DOHH2 (cell line): ENCODE measurements around the gene RAB5B.

Experiments used
- H3F3A ChIP-seq: fragments of 200-600 bp; sonication (generic), shearing (Covaris generic); 2 replicates; pipeline ENCODE4 v1.6.0; 2016; ENCODE audit warnings: antibody characterized with exemption, mild to moderate bottlenecking; ENCODE audit not compliant: control insufficient read depth, insufficient read depth
- H3K27ac ChIP-seq: fragments of 200-600 bp; sonication (generic); 2 replicates; pipeline ENCODE4 v1.5.1; 2014; ENCODE audit warnings: low read depth, mild to moderate bottlenecking, low read length, moderate library complexity
- H3K27me3 ChIP-seq: fragments of 200-600 bp; sonication (generic); 2 replicates; pipeline ENCODE4 v1.6.1; 2014; ENCODE audit warnings: mild to moderate bottlenecking, low read length, mixed read lengths; ENCODE audit not compliant: control insufficient read depth
- H3K36me3 ChIP-seq: fragments of 200-600 bp; sonication (generic); 2 replicates; pipeline ENCODE4 v1.6.1; 2014; ENCODE audit warnings: mild to moderate bottlenecking, low read length, moderate library complexity, mixed read lengths; ENCODE audit not compliant: control insufficient read depth
- H3K4me1 ChIP-seq: fragments of 200-600 bp; sonication (generic); 2 replicates; pipeline ENCODE4 v1.6.1; 2014; ENCODE audit warnings: mild to moderate bottlenecking, low read length, mixed read lengths; ENCODE audit not compliant: control insufficient read depth
- H3K4me2 ChIP-seq: fragments of 200-600 bp; sonication (generic); 2 replicates; pipeline ENCODE4 v1.6.0; 2014; ENCODE audit warnings: mild to moderate bottlenecking, low read length, moderate library complexity
- H3K4me3 ChIP-seq: fragments of 200-600 bp; sonication (generic); 2 replicates; pipeline ENCODE4 v1.5.1; 2014; ENCODE audit warnings: mild to moderate bottlenecking, low read length, mixed read lengths
- H3K79me2 ChIP-seq: fragments of 200-600 bp; sonication (generic); 2 replicates; pipeline ENCODE4 v1.6.1; 2014; ENCODE audit warnings: mild to moderate bottlenecking, low read length, mixed read lengths; ENCODE audit not compliant: control insufficient read depth
- H3K9me2 ChIP-seq: fragments of 200-600 bp; sonication (generic); replicated peaks from 2 replicates; pipeline ENCODE4 v1.6.1; 2014; ENCODE audit warnings: mild to moderate bottlenecking, low read length, mixed read lengths; ENCODE audit not compliant: control insufficient read depth
- H3K9me3 ChIP-seq: fragments of 200-600 bp; sonication (generic); 2 replicates; pipeline ENCODE4 v1.6.1; 2014; ENCODE audit warnings: antibody characterized with exemption, low read length, mixed read lengths; ENCODE audit not compliant: control insufficient read depth, insufficient read depth
- H4K20me1 ChIP-seq: fragments of 200-600 bp; sonication (generic); 2 replicates; pipeline ENCODE4 v1.6.0; 2014; ENCODE audit warnings: low read depth, mild to moderate bottlenecking, antibody characterized with exemption, low read length, moderate library complexity; ENCODE audit not compliant: control insufficient read depth, insufficient read depth
- EZH2phosphoT487 ChIP-seq: fragments of 200-600 bp; sonication (generic); IDR thresholded peaks from 2 replicates; pipeline ENCODE4 v1.6.1; 2017; ENCODE audit warnings: borderline replicate concordance, mild to moderate bottlenecking, antibody characterized with exemption, low read length, moderate library complexity, mixed read lengths
- TF ChIP-seq, protein P1 (sequence below): fragments of 200-600 bp; sonication (generic); IDR thresholded peaks from one replicate; pipeline ENCODE4 v1.5.1; 2014; ENCODE audit warnings: antibody characterized with exemption, mild to moderate bottlenecking, low read depth, low read length; ENCODE audit not compliant: poor library complexity, severe bottlenecking

The RAB5B gene

DNA sequence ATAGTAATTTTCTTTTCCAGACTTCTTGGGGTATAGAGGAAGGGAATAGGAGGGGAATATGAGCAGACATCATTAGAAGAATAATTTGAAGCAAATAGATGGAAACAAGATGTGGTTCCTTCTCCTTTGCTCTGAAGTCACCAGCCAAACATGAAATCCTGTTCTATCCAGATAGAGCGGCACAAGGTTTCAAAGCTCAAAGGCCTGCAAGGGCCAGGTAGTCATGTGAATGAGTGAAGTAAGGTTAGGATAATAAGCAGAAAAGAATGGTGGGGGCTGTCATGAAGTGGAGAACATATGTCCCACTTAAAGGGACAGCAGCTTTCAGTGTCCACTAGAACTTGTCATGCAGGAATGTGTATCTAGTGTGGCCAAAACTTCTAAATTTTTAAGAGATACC lies 44.5 kb downstream of the RAB5B start:
- Histone ChIP-seq H3K27ac (no peak overlapping the region), H3K4me2 (no peak overlapping the region), H4K20me1 (no peaks in the 10 kb centered on the region), H3K36me3 (no peaks in the 10 kb centered on the region), H3K79me2 (no peaks in the 10 kb centered on the region), H3K4me3 (no peak overlapping the region), H3K9me3 (no peaks in the 10 kb centered on the region), H3K9me2 (no peaks in the 10 kb centered on the region), H3K4me1 (peaks cover 6% of the 10 kb centered on the region; the same call in 1 of the 2 replicates), H3F3A (no peaks in the 10 kb centered on the region), H3K27me3 (no peaks in the 10 kb centered on the region)
- TF ChIP-seq, protein P1, sequence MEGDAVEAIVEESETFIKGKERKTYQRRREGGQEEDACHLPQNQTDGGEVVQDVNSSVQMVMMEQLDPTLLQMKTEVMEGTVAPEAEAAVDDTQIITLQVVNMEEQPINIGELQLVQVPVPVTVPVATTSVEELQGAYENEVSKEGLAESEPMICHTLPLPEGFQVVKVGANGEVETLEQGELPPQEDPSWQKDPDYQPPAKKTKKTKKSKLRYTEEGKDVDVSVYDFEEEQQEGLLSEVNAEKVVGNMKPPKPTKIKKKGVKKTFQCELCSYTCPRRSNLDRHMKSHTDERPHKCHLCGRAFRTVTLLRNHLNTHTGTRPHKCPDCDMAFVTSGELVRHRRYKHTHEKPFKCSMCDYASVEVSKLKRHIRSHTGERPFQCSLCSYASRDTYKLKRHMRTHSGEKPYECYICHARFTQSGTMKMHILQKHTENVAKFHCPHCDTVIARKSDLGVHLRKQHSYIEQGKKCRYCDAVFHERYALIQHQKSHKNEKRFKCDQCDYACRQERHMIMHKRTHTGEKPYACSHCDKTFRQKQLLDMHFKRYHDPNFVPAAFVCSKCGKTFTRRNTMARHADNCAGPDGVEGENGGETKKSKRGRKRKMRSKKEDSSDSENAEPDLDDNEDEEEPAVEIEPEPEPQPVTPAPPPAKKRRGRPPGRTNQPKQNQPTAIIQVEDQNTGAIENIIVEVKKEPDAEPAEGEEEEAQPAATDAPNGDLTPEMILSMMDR, result no peak
- TF ChIP-seq EZH2phosphoT487, result no peak

DNA sequence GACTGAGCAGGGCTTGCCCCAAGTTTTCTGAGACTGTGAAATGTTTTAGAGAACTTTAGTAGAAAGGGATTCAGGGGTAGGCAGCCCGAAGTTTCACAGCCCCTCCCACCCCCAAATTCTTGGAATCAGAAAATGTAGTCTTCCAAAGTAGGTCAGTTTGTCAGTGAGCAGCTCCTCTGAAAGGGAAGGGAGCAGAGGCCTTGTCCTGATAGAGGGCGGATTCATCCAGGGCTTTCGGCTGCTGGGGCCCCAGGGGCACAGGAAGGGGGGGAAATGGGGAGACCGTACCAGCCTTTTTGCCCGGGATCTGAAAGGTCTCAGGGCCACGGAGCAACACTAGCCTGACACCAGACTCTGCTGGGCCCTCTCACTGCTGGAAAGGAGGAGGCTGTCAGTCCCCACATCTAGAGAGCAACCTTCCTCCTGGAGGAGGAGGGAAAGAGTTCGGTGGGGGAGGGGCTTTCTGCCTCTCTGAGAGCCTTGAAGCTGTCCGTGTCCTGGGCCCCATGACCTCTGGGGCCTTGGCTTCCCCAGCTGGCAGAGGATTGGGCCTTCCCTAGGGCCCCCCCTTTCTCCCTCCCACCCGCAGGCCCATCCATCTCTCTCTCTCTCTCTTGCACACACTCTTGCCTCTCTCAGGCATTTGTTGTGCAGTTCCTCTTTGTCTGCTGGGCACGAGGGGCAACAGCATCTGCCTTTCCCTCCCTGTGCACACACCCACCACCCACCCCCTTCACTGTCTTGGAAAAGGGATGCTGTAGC lies 46.7 kb downstream of the RAB5B start, which contains the start of gene IKZF4:
Gene IKZF4 (plus strand): TSS at position 621 of the 762 bp plus-strand sequence. CDS start 451 bp downstream, outside the sequence.
- Histone ChIP-seq H3K9me3 (no peaks in the 10 kb centered on the region), H4K20me1 (no peaks in the 10 kb centered on the region), H3K79me2 (no peaks in the 10 kb centered on the region), H3K4me1 (peaks cover 6% of the 10 kb centered on the region; the same call in 1 of the 2 replicates), H3K36me3 (no peaks in the 10 kb centered on the region), H3K27ac (no peak within 1 kb of the TSS), H3K4me2 (no peak within 1 kb of the TSS), H3K4me3 (no peak within 1 kb of the TSS), H3K9me2 (no peaks in the 10 kb centered on the region), H3K27me3 (no peaks in the 10 kb centered on the region), H3F3A (no peaks in the 10 kb centered on the region)
- TF ChIP-seq, protein P1, result no peak
- TF ChIP-seq EZH2phosphoT487, result no peak

DNA sequence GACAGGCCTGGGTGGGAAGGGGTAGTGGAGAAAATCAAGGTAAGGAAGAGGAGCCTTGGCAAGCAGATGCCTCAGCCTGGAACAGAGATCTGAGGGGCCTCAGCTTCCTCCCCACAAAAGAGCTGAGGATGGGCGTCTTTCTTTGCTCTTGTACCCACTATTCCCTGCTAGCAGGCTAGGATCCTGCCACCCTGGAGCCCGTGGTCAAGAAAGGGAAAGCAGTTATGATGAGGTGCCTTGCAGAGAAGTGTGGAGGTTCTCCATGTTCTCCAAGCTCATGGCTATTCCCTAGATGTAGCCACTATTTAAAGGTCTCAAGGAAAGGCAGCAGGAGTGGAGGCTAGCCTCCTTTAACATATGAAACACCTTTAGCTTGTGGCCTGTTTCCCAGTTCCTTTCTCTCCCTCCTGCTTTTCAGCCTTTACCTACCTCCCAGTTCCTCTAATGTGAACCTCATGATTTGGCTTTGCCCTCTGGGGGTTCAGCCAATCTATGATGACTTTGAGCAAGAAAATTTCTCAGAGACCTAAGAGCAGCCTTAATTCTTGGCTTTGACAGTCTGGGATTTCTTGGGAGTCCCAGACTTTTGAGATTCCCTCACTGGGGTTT lies 48.1 kb downstream of the RAB5B start:
- peaks cover 6% of the 10 kb centered on the region; the same call in 1 of the 2 replicates for H3K4me1 ChIP-seq
- no peaks in the 10 kb centered on the region for H3K27me3 ChIP-seq
- no peak for TF ChIP-seq EZH2phosphoT487
- TF ChIP-seq, protein P1, result no peak
- H3K9me2 ChIP-seq, result no peaks in the 10 kb centered on the region
- H3K4me2 ChIP-seq, result no peak overlapping the region
- no peaks in the 10 kb centered on the region for H3F3A ChIP-seq
- H3K27ac ChIP-seq, result no peak overlapping the region
- no peaks in the 10 kb centered on the region for H3K79me2 ChIP-seq
- no peak overlapping the region for H3K4me3 ChIP-seq
- H3K9me3 ChIP-seq, result no peaks in the 10 kb centered on the region
- no peaks in the 10 kb centered on the region for H4K20me1 ChIP-seq
- no peaks in the 10 kb centered on the region for H3K36me3 ChIP-seq
